Esophagus (tissue), 2 donors: Measurements from ENCODE around the gene BEND7. TPM values are rescaled to one million over a fixed set of nuclear protein-coding genes. Genes with fewer than 3 reads are reported as not detected.

Experiments used
- H3K27ac ChIP-seq, 2 donors: one replicate each; pipeline ENCODE4 v1.5.1; 2013; ENCODE audit warnings: low read depth in 2 of 2, mild to moderate bottlenecking in 2 of 2, inconsistent platforms in 1 of 2, low read length in 1 of 2, moderate library complexity in 1 of 2
- H3K27me3 ChIP-seq, 2 donors: one replicate each; pipeline ENCODE4 v1.6.1; 2013; ENCODE audit warnings: low read length in 2 of 2, control low read depth in 1 of 2, mild to moderate bottlenecking in 1 of 2; ENCODE audit not compliant: insufficient read depth in 2 of 2, control insufficient read depth in 1 of 2
- H3K36me3 ChIP-seq, 2 donors: one replicate each; pipeline ENCODE4 v1.6.1; 2013; ENCODE audit warnings: low read length in 1 of 2; ENCODE audit not compliant: control insufficient read depth in 2 of 2, insufficient read depth in 2 of 2
- H3K4me1 ChIP-seq, 2 donors: one replicate each; pipeline ENCODE4 v1.6.1; 2013; ENCODE audit warnings: low read length in 1 of 2; ENCODE audit not compliant: control insufficient read depth in 2 of 2, insufficient read depth in 2 of 2
- H3K4me3 ChIP-seq, 2 donors: one replicate each; pipeline ENCODE4 v1.5.1; 2013; ENCODE audit warnings: low read length in 2 of 2, mild to moderate bottlenecking in 2 of 2, low read depth in 1 of 2, moderate library complexity in 1 of 2
- H3K9me3 ChIP-seq, 2 donors: one replicate each; pipeline ENCODE4 v1.6.1; 2013; ENCODE audit warnings: mild to moderate bottlenecking in 2 of 2, low read depth in 1 of 2, low read length in 1 of 2, moderate library complexity in 1 of 2; ENCODE audit not compliant: control insufficient read depth in 2 of 2, insufficient read depth in 1 of 2
- WGBS, 2 donors: extraction: QIAGEN DNeasy Blood & Tissue Kit; methylation state at CpG; one replicate each; pipeline ENCODE4 v1.1.7; 2013; 5-methylcytosine and 5-hydroxymethylcytosine counted together
- polyA plus RNA-seq, 2 donors: library from polyadenylated mRNA; stranded (reverse); fragments of 200-250 nt; gene quantifications; one replicate each; pipeline ENCODE4 v1.2.3, GENCODE V29; 2013
- donor health status: healthy with polysubstance abuse.
- donor health status: Bipolar disorder and iron deficiency.

BEND7 gene
- polyA plus RNA-seq, 2 donors: 1.1 to 1.9 TPM

GRCh38 chr10:13511409-13511808 is 17.4 kb downstream of the BEND7 start:
- Histone ChIP-seq H3K36me3 (no peaks in the 10 kb centered on the region), H3K4me1 (no peaks in the 10 kb centered on the region), H3K27me3 (no peaks in the 10 kb centered on the region), H3K4me3 (no peak overlapping the region), H3K27ac (no peak overlapping the region), H3K9me3 (no peaks in the 10 kb centered on the region)
- WGBS, 2 donors: 65 to 80% methylated on average over 5 of the region's 5 CpGs

DNA sequence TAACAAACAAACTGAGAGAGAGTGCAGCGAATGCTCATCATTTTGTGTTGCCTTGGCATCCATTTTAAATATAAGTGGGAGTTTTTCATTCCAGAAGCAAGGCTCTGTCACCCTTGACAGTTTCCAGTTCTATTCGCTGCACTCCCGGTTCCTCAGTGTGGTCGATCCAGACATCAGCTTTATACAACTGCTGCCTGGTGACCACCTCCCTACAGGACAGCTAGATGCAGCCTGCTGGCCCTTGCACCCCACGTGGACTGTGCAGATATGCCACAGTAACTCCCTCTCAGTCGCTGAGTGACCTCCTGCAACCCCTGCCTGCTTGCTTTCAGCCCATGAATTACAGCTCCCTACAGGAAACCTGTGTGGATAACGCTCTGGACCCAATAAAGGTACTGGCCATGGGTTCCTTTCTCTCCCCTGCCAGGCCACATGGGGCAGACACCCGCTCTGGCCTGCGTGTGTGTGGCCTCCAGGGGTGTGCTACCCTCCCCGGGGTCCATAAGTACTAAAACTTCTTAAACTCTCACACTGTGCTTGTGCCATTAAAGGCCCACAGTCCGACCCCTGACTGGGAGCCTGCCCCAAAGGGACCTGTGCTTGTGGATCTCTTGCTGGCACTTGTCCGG is 23.6 kb downstream of the BEND7 start:
- H3K9me3 ChIP-seq: no peaks in the 10 kb centered on the region
- no peaks in the 10 kb centered on the region for H3K36me3 ChIP-seq
- no peak overlapping the region for H3K4me3 ChIP-seq
- H3K27ac ChIP-seq: no peak overlapping the region
- no peaks in the 10 kb centered on the region for H3K4me1 ChIP-seq
- WGBS, 2 donors: 88 to 91% methylated on average over 12 of the region's 12 CpGs
- no peaks in the 10 kb centered on the region for H3K27me3 ChIP-seq

DNA sequence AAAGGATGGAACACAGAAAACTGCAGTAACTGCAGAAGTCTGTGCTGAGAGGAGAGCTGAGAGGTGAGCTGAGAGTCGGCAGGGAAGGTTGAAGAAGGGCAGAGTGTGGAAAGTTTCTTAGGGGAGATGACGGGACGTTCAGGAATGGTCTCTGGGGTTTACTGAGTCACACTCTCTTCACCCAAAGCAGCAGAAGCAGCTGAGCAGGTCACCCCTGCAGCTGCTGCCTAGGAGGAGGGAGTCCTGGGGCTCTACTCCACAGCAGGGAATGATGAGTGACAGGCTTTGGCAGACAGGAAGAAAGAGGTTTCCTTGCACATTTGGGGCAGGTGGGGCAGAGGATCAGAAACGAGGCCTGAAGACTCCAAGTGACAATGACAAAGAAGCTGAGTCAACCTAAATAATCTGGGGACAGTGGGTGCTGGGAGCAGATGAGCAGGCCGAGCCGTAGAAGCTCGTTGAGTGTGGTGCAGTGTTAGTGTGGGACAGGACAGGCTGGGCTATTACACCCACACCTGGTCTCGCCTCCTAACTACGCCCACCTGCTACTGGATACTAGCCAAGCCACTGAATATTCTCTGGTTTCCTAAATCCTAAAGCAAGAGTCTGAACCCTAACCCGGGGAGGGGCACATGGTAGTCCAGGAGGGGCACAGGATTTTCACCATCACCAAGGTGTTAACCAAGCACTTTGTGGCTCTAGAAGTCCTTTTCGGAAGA is 24.9 kb downstream of the BEND7 start:
- Histone ChIP-seq H3K4me1 (no peaks in the 10 kb centered on the region), H3K36me3 (no peaks in the 10 kb centered on the region), H3K27me3 (no peaks in the 10 kb centered on the region), H3K27ac (no peak overlapping the region), H3K4me3 (no peak overlapping the region), H3K9me3 (no peaks in the 10 kb centered on the region)
- 83% methylated on average over 11 of the region's 11 CpGs for WGBS, 2 donors

GRCh38 chr10:13502380-13502779 is 26.4 kb downstream of the BEND7 start:
- Histone ChIP-seq H3K4me1 (no peaks in the 10 kb centered on the region), H3K27me3 (no peaks in the 10 kb centered on the region), H3K9me3 (no peaks in the 10 kb centered on the region), H3K27ac (no peak overlapping the region), H3K4me3 (no peak overlapping the region), H3K36me3 (no peaks in the 10 kb centered on the region)
- WGBS, 2 donors: 71 to 77% methylated on average over 9 of the region's 9 CpGs

- WGBS, 2 donors: 96 to 97% methylated on average over 9 of the region's 9 CpGs
- Histone ChIP-seq H3K27me3 (no peaks in the 10 kb centered on the region), H3K36me3 (peaks cover 0 to 5% of the 10 kb centered on the region in 2 donors), H3K4me1 (no peaks in the 10 kb centered on the region), H3K4me3 (no peak overlapping the region), H3K27ac (no peak overlapping the region), H3K9me3 (no peaks in the 10 kb centered on the region)
These were observed 28.6 kb downstream of the BEND7 start for GRCh38 chr10:13500201-13500600.

GRCh38 chr10:13499150-13499549 is 29.7 kb downstream of the BEND7 start:
- no peaks in the 10 kb centered on the region for H3K4me1 ChIP-seq
- no peak overlapping the region for H3K27ac ChIP-seq
- H3K4me3 ChIP-seq: no peak overlapping the region
- 95 to 97% methylated on average over 5 of the region's 5 CpGs for WGBS, 2 donors
- H3K36me3 ChIP-seq: peaks cover 0 to 5% of the 10 kb centered on the region in 2 donors
- no peaks in the 10 kb centered on the region for H3K9me3 ChIP-seq
- no peaks in the 10 kb centered on the region for H3K27me3 ChIP-seq

DNA sequence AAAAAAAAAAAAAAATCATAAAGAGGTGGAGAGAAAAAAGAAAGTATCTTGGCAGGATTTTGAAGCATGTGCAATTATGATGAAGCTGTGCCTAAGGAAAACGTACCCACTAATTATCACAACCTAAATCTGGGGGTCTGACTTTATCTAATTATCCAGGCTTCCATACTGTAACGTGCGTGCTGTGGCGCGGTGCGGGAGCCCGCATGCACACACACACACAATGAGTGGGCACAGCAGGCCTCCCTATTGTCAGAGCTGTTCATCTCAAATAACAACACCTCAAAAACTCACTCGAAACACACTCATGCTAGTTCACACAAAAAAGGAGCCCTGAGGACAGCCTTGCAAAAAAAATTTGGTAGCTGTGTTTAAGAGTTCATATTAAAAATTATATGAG is 31.9 kb downstream of the BEND7 start:
- no peak overlapping the region for H3K27ac ChIP-seq
- peaks cover 0 to 8% of the 10 kb centered on the region in 2 donors for H3K36me3 ChIP-seq
- no peaks in the 10 kb centered on the region for H3K9me3 ChIP-seq
- no peaks in the 10 kb centered on the region for H3K27me3 ChIP-seq
- H3K4me3 ChIP-seq: no peak overlapping the region
- 88 to 93% methylated on average over 8 of the region's 8 CpGs for WGBS, 2 donors
- H3K4me1 ChIP-seq: no peaks in the 10 kb centered on the region

DNA sequence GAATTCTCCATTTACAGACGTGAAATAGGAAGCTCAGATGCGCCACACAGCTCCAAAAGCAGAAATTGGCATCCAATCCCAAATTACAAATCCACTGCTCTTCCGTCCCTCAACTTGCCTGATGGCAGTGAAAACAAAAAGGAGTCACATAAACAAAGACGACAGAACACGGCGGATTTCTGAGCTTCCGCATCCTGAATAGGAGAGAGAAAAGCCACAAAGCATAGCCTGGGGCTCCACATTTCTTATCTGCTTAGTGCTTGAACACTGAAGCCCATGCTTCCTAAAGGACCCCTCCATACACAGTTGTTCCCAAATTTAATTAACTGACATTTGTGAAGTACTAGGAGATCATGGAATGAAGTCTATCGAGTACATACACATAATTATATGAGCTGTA is 32.6 kb downstream of the BEND7 start:
- 80 to 85% methylated on average over 8 of the region's 8 CpGs for WGBS, 2 donors
- H3K4me1 ChIP-seq: no peaks in the 10 kb centered on the region
- no peaks in the 10 kb centered on the region for H3K27me3 ChIP-seq
- H3K9me3 ChIP-seq: no peaks in the 10 kb centered on the region
- H3K27ac ChIP-seq: no peak overlapping the region
- H3K4me3 ChIP-seq: no peak overlapping the region
- peaks cover 0 to 8% of the 10 kb centered on the region in 2 donors for H3K36me3 ChIP-seq

GRCh38 chr10:13492493-13493180 is 36.2 kb downstream of the BEND7 start:
- no peak overlapping the region for H3K4me3 ChIP-seq
- WGBS, 2 donors: 74 to 87% methylated on average over 16 of the region's 16 CpGs
- no peaks in the 10 kb centered on the region for H3K27me3 ChIP-seq
- H3K27ac ChIP-seq: no peak overlapping the region
- H3K36me3 ChIP-seq: peaks cover 0 to 8% of the 10 kb centered on the region in 2 donors
- H3K9me3 ChIP-seq: no peaks in the 10 kb centered on the region
- H3K4me1 ChIP-seq: no peaks in the 10 kb centered on the region
